ENCODE measurements around the gene CEP164. TPM values are rescaled to one million over a fixed set of nuclear protein-coding genes. Genes with fewer than 3 reads are reported as not detected.

Gene CEP164
- total RNA-seq, 1 experiment from 2014 or later = 25.4 TPM

- no TSS peak for BruUV-seq (replicated peaks)
- Mint-ChIP-seq H3K4me1 (ENCODE audit: low read depth, unreplicated experiment) (no peaks in the 10 kb centered on the region), H3K36me3 (ENCODE audit: insufficient read depth, unreplicated experiment) (no peaks in the 10 kb centered on the region), H3K4me3 (ENCODE audit: low read depth, unreplicated experiment) (no peak overlapping the region), H3K27ac (ENCODE audit: unreplicated experiment) (no peak overlapping the region), H3K9me3 (ENCODE audit: low read depth, unreplicated experiment) (no peaks in the 10 kb centered on the region), H3K27me3 (ENCODE audit: unreplicated experiment) (peaks cover 77% of the 10 kb centered on the region)
- peak; percentile 67 for DNase-seq
- intact Hi-C loops (cut with micrococcal nuclease; ENCODE audit: unreplicated experiment) = loop anchor here (5.0 kb wide), 1 partner anchor 391 kb away; no protein-coding TSS in a partner anchor
- CTCF ChIA-PET = interaction anchor here (0.7 to 1.5 kb wide), 12 partner anchors 10 to 627 kb away, joined by 3 to 26 read pairs (median 4); no protein-coding TSS in a partner anchor
- TF ChIP-seq CTCF (IDR thresholded peaks at IDR 0.05; ENCODE audit: unreplicated experiment) = peak; percentile 87
Measured at GRCh38 chr11:117426297-117426685, 98.6 kb downstream of the CEP164 start.

GRCh38 chr11:117426941-117427340, 99.3 kb downstream of the CEP164 start:
- no peak for TF ChIP-seq CTCF (IDR thresholded peaks at IDR 0.05; ENCODE audit: unreplicated experiment)
- no TSS peak for BruUV-seq (replicated peaks)
- intact Hi-C loops (cut with micrococcal nuclease; ENCODE audit: unreplicated experiment) = loop anchor here (5.0 kb wide), 1 partner anchor 390 kb away; no protein-coding TSS in a partner anchor

GRCh38 chr11:117427356-117427874, 99.8 kb downstream of the CEP164 start:
- Mint-ChIP-seq H3K4me1 (ENCODE audit: low read depth, unreplicated experiment) (no peaks in the 10 kb centered on the region), H3K4me3 (ENCODE audit: low read depth, unreplicated experiment) (no peak overlapping the region), H3K27ac (ENCODE audit: unreplicated experiment) (no peak overlapping the region), H3K27me3 (ENCODE audit: unreplicated experiment) (peaks cover 66% of the 10 kb centered on the region), H3K36me3 (ENCODE audit: insufficient read depth, unreplicated experiment) (no peaks in the 10 kb centered on the region), H3K9me3 (ENCODE audit: low read depth, unreplicated experiment) (no peaks in the 10 kb centered on the region)
- CTCF ChIA-PET = interaction anchor here (1.2 kb wide), 1 partner anchor 128 kb away, joined by 3 read pairs; no protein-coding TSS in a partner anchor
- TF ChIP-seq CTCF (IDR thresholded peaks at IDR 0.05; ENCODE audit: unreplicated experiment) = no peak
- no peak for DNase-seq
- intact Hi-C loops (cut with micrococcal nuclease; ENCODE audit: unreplicated experiment) = loop anchor here (5.0 kb wide), 1 partner anchor 390 kb away; no protein-coding TSS in a partner anchor
- no TSS peak for BruUV-seq (replicated peaks)

More at GRCh38 chr11:117426941-117427340, 99.3 kb downstream of the CEP164 start:
- H3K27me3 Mint-ChIP-seq (ENCODE audit: unreplicated experiment) = peaks cover 71% of the 10 kb centered on the region
- no peak overlapping the region for H3K4me3 Mint-ChIP-seq (ENCODE audit: low read depth, unreplicated experiment)
- DNase-seq = no peak
- no peak overlapping the region for H3K27ac Mint-ChIP-seq (ENCODE audit: unreplicated experiment)
- CTCF ChIA-PET = interaction anchor here (0.7 to 1.5 kb wide), 5 partner anchors 127 to 390 kb away, joined by 3 to 26 read pairs (median 8); no protein-coding TSS in a partner anchor
- no peaks in the 10 kb centered on the region for H3K9me3 Mint-ChIP-seq (ENCODE audit: low read depth, unreplicated experiment)
- no peaks in the 10 kb centered on the region for H3K4me1 Mint-ChIP-seq (ENCODE audit: low read depth, unreplicated experiment)
- H3K36me3 Mint-ChIP-seq (ENCODE audit: insufficient read depth, unreplicated experiment) = no peaks in the 10 kb centered on the region

GRCh38 chr11:117428186-117428855, 100.7 kb downstream of the CEP164 start:
- no peak overlapping the region for H3K27ac Mint-ChIP-seq (ENCODE audit: unreplicated experiment)
- H3K4me1 Mint-ChIP-seq (ENCODE audit: low read depth, unreplicated experiment) = no peaks in the 10 kb centered on the region
- no peak overlapping the region for H3K4me3 Mint-ChIP-seq (ENCODE audit: low read depth, unreplicated experiment)
- no peak for DNase-seq
- intact Hi-C loops (cut with micrococcal nuclease; ENCODE audit: unreplicated experiment) = loop anchor here (5.0 kb wide), 1 partner anchor 389 kb away; no protein-coding TSS in a partner anchor
- BruUV-seq (replicated peaks) = no TSS peak
- CTCF ChIA-PET = no interaction called here
- no peak for TF ChIP-seq CTCF (IDR thresholded peaks at IDR 0.05; ENCODE audit: unreplicated experiment)
- H3K27me3 Mint-ChIP-seq (ENCODE audit: unreplicated experiment) = peaks cover 57% of the 10 kb centered on the region
- H3K36me3 Mint-ChIP-seq (ENCODE audit: insufficient read depth, unreplicated experiment) = no peaks in the 10 kb centered on the region
- no peaks in the 10 kb centered on the region for H3K9me3 Mint-ChIP-seq (ENCODE audit: low read depth, unreplicated experiment)
